SK-N-SH treated with all-trans-retinoic acid at 6 μM for 48 hours (cell line): Measurements from ENCODE around the gene TMEM207.

Source experiments
- GLIS3 ChIP-seq: fragments of 250-450 bp; sonication (Bioruptor Pico); IDR thresholded peaks from 2 replicates; pipeline ENCODE4 v1.5.0; 2020; ENCODE audit warnings: mild to moderate bottlenecking, moderate library complexity
- PATZ1 ChIP-seq: fragments of 250-450 bp; sonication (Bioruptor Pico); IDR thresholded peaks from 2 replicates; pipeline ENCODE4 v1.8.0; 2020; ENCODE audit warnings: mild to moderate bottlenecking, moderate library complexity, borderline replicate concordance
- PPARA ChIP-seq: fragments of 250-450 bp; sonication (Bioruptor Pico); IDR thresholded peaks from 2 replicates; pipeline ENCODE4 v1.5.0; 2020; ENCODE audit warnings: mild to moderate bottlenecking, borderline replicate concordance
- TOX ChIP-seq: fragments of 250-450 bp; sonication (Bioruptor Pico); IDR thresholded peaks from 2 replicates; pipeline ENCODE4 v1.8.0; 2021; ENCODE audit warnings: mild to moderate bottlenecking, moderate library complexity, borderline replicate concordance
- ZNF70 ChIP-seq: fragments of 450-650 bp; formaldehyde crosslinking; IDR thresholded peaks from 2 replicates; pipeline ENCODE4 v1.5.0; 2020; ENCODE audit warnings: mild to moderate bottlenecking, moderate library complexity
- ZNF8 ChIP-seq: fragments of 450-650 bp; formaldehyde crosslinking; IDR thresholded peaks from 2 replicates; pipeline ENCODE4 v1.5.0; 2020; ENCODE audit warnings: mild to moderate bottlenecking, moderate library complexity
- TF ChIP-seq, protein P1 (sequence below): fragments of 250-450 bp; sonication (Bioruptor Pico); IDR thresholded peaks from 2 replicates; pipeline ENCODE4 v1.8.0; 2021; ENCODE audit warnings: low read depth, mild to moderate bottlenecking, moderate library complexity, borderline replicate concordance
- TF ChIP-seq, protein P2 (sequence below): fragments of 250-450 bp; sonication (Bioruptor Pico); IDR thresholded peaks from 2 replicates; pipeline ENCODE4 v1.5.1; 2020; ENCODE audit warnings: low read depth, mild to moderate bottlenecking, moderate library complexity

GRCh38 chr3:190467922-190468321 lies 18.2 kb upstream of the TMEM207 start:
- TF ChIP-seq, protein P1, sequence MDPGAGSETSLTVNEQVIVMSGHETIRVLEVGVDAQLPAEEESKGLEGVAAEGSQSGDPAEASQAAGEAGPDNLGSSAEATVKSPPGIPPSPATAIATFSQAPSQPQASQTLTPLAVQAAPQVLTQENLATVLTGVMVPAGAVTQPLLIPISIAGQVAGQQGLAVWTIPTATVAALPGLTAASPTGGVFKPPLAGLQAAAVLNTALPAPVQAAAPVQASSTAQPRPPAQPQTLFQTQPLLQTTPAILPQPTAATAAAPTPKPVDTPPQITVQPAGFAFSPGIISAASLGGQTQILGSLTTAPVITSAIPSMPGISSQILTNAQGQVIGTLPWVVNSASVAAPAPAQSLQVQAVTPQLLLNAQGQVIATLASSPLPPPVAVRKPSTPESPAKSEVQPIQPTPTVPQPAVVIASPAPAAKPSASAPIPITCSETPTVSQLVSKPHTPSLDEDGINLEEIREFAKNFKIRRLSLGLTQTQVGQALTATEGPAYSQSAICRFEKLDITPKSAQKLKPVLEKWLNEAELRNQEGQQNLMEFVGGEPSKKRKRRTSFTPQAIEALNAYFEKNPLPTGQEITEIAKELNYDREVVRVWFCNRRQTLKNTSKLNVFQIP (CRISPR knock-in tag) = no peak
- TF ChIP-seq GLIS3 = no peak
- no peak for TF ChIP-seq PATZ1 (CRISPR knock-in tag)
- no peak for TF ChIP-seq TOX (CRISPR knock-in tag)
- TF ChIP-seq ZNF70 = no peak
- TF ChIP-seq ZNF8 = no peak
- TF ChIP-seq, protein P2, sequence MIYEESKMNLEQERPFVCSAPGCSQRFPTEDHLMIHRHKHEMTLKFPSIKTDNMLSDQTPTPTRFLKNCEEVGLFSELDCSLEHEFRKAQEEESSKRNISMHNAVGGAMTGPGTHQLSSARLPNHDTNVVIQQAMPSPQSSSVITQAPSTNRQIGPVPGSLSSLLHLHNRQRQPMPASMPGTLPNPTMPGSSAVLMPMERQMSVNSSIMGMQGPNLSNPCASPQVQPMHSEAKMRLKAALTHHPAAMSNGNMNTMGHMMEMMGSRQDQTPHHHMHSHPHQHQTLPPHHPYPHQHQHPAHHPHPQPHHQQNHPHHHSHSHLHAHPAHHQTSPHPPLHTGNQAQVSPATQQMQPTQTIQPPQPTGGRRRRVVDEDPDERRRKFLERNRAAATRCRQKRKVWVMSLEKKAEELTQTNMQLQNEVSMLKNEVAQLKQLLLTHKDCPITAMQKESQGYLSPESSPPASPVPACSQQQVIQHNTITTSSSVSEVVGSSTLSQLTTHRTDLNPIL = no peak
- no peak for TF ChIP-seq PPARA (CRISPR knock-in tag)
